GM21737 (cell line): ENCODE data around the gene DNAJC13.
A peak's percentile ranks its signal among the peaks of the same experiment; 100 is the strongest.

ENCODE experiments used
- ATAC-seq: cut with Tn5 transposase; IDR thresholded peaks from one replicate; pipeline ENCODE4 v1.9.1; 2021; ENCODE audit warnings: mild to moderate bottlenecking, moderate library complexity; ENCODE audit not compliant: unreplicated experiment

Gene DNAJC13

GRCh38 chr3:132457286-132457685 lies 40.0 kb downstream of the DNAJC13 start:
- no peak for ATAC-seq

GRCh38 chr3:132459551-132459950 lies 42.2 kb downstream of the DNAJC13 start:
- no peak for ATAC-seq

- ATAC-seq: no peak
Observed at GRCh38 chr3:132461544-132461943, 44.2 kb downstream of the DNAJC13 start.

- ATAC-seq: no peak
Observed at GRCh38 chr3:132464066-132464465, 46.8 kb downstream of the DNAJC13 start.

- ATAC-seq: no peak
Observed at GRCh38 chr3:132469326-132469725, 52.0 kb downstream of the DNAJC13 start.

GRCh38 chr3:132486099-132486498 lies 68.8 kb downstream of the DNAJC13 start:
- ATAC-seq: no peak

- ATAC-seq: no peak
Observed at GRCh38 chr3:132488151-132488550, 70.8 kb downstream of the DNAJC13 start.

GRCh38 chr3:132499071-132499470 lies 81.8 kb downstream of the DNAJC13 start:
- ATAC-seq: no peak

GRCh38 chr3:132503559-132503958 lies 86.3 kb downstream of the DNAJC13 start:
- ATAC-seq: no peak

GRCh38 chr3:132504375-132504933 lies 87.2 kb downstream of the DNAJC13 start:
- ATAC-seq: no peak

GRCh38 chr3:132507657-132508056 lies 90.4 kb downstream of the DNAJC13 start:
- no peak for ATAC-seq

- no peak for ATAC-seq
Observed at GRCh38 chr3:132509096-132509495, 91.8 kb downstream of the DNAJC13 start.

- no peak for ATAC-seq
Observed at GRCh38 chr3:132509506-132509905, 92.2 kb downstream of the DNAJC13 start.

- ATAC-seq: no peak
Observed at GRCh38 chr3:132513057-132513456, 95.8 kb downstream of the DNAJC13 start.

GRCh38 chr3:132517311-132517710 lies 100.0 kb downstream of the DNAJC13 start:
- ATAC-seq: no peak

- ATAC-seq: no peak
Observed at GRCh38 chr3:132519914-132520313, 102.6 kb downstream of the DNAJC13 start.

GRCh38 chr3:132521901-132522300 lies 104.6 kb downstream of the DNAJC13 start:
- ATAC-seq: no peak

GRCh38 chr3:132522353-132522752 lies 105.1 kb downstream of the DNAJC13 start:
- peak; percentile 83 for ATAC-seq

GRCh38 chr3:132530624-132531023 lies 113.3 kb downstream of the DNAJC13 start:
- no peak for ATAC-seq

GRCh38 chr3:132535575-132536441 lies 118.5 kb downstream of the DNAJC13 start:
- ATAC-seq: no peak

GRCh38 chr3:132536442-132537153 lies 119.3 kb downstream of the DNAJC13 start:
- ATAC-seq: no peak

- ATAC-seq: no peak
Observed at GRCh38 chr3:132537297-132537696, 120.0 kb downstream of the DNAJC13 start.
